ENCODE measurements around the gene SIK3.

GRCh38 chr11:116843661-116844060, 254.6 kb downstream of the SIK3 start:
- TF ChIP-seq CTCF (IDR thresholded peaks at IDR 0.05; ENCODE audit: low read length): no peak
- TF ChIP-seq EZH2phosphoT487 (IDR thresholded peaks at IDR 0.05; ENCODE audit: low read length): no peak

All from MM.1S (cell line).